B cell (primary cell): Measurements from ENCODE around the gene GDPD3. TPM values are rescaled to one million over a fixed set of nuclear protein-coding genes. Genes with fewer than 3 reads are reported as not detected.

ENCODE experiments used
- ATAC-seq: fragments of 200-7000 bp; cut with Tn5 transposase; one replicate; pipeline ENCODE4 v1.10.0; 2021; ENCODE audit warnings: low read depth, mild to moderate bottlenecking, moderate number of reproducible peaks, moderate library complexity
- CTCF ChIA-PET: fragments of 350-600 bp; sonication (Branson Sonifier 250); formaldehyde crosslinking; loops from one replicate; lab custom pipeline; 2021; ENCODE audit warnings: antibody characterized with exemption, inconsistent platforms; lab: Charles Lee
- POLR2A ChIA-PET: fragments of 350-600 bp; sonication (Branson Sonifier 250); formaldehyde crosslinking; loops from one replicate; lab custom pipeline; 2021; ENCODE audit warnings: antibody characterized with exemption; lab: Charles Lee
- DNase-seq: peaks from one replicate; pipeline ENCODE4 v3.0.0; 2013
- H2AFZ ChIP-seq: 2 replicates; pipeline ENCODE4 v1.6.1; 2012; ENCODE audit warnings: mild to moderate bottlenecking, low read depth, low read length; ENCODE audit not compliant: insufficient read depth, poor library complexity, severe bottlenecking
- H3K27ac ChIP-seq, 2 donors: 1 replicate in 1 of 2; 2 replicates in 1 of 2; pipeline ENCODE4 v1.5.1; 2012 to 2013; ENCODE audit warnings: low read length in 2 of 2, mild to moderate bottlenecking in 2 of 2, moderate library complexity in 1 of 2
- H3K27me3 ChIP-seq, 4 experiments: fragments of 200-600 bp in 1 of 4; sonication (generic) in 1 of 4; replicated peaks in 1 of 4; 1 replicate in 2 of 4; 2 replicates in 2 of 4; pipeline versions ENCODE4 v1.6.1 to v1.7.0; 2013 to 2016; ENCODE audit warnings: low read length in 3 of 4, mild to moderate bottlenecking in 2 of 4, mixed read lengths in 1 of 4, moderate library complexity in 1 of 4; ENCODE audit not compliant: insufficient read depth in 4 of 4, control insufficient read depth in 3 of 4; ENCODE audit errors: control extremely low read depth in 1 of 4
- H3K36me3 ChIP-seq, 2 experiments: replicated peaks in 1 of 2; 1 replicate in 1 of 2; 2 replicates in 1 of 2; pipeline versions ENCODE4 v1.6.1 to v1.7.1; 2013; ENCODE audit warnings: low read length in 1 of 2; ENCODE audit not compliant: insufficient read depth in 2 of 2, control insufficient read depth in 1 of 2; ENCODE audit errors: control extremely low read depth in 1 of 2, extremely low read depth in 1 of 2
- H3K4me1 ChIP-seq, 2 donors: fragments of 200-600 bp in 1 of 2; sonication (generic) in 1 of 2; 1 replicate in 1 of 2; 2 replicates in 1 of 2; pipeline versions ENCODE4 v1.5.1 to v1.6.1; 2013 to 2017; ENCODE audit warnings: low read length in 2 of 2; ENCODE audit not compliant: control insufficient read depth in 2 of 2, insufficient read depth in 2 of 2
- H3K4me2 ChIP-seq: replicated peaks from 2 replicates; pipeline ENCODE3; 2012; ENCODE audit warnings: mild to moderate bottlenecking, low read depth, low read length; ENCODE audit not compliant: poor library complexity, severe bottlenecking
- H3K4me3 ChIP-seq, 5 experiments: fragments of 200-600 bp in 1 of 5; sonication (generic) in 1 of 5; 1 replicate in 3 of 5; 2 replicates in 2 of 5; pipeline versions ENCODE4 v1.5.1 to v1.7.0; 2011 to 2016; ENCODE audit warnings: low read length in 4 of 5, mild to moderate bottlenecking in 4 of 5, low read depth in 2 of 5, control low read depth in 1 of 5, moderate library complexity in 1 of 5; ENCODE audit not compliant: insufficient read depth in 1 of 5; ENCODE audit errors: control extremely low read depth in 1 of 5, extremely low read depth in 1 of 5
- H3K79me2 ChIP-seq: fragments of 200-600 bp; sonication (generic); one replicate; pipeline ENCODE4 v1.6.0; 2016; ENCODE audit warnings: low read length; ENCODE audit not compliant: control insufficient read depth, insufficient read depth
- H3K9ac ChIP-seq: fragments of 200-600 bp; sonication (generic); 2 replicates; pipeline ENCODE4 v1.6.1; 2017; ENCODE audit warnings: mild to moderate bottlenecking, low read length, moderate library complexity
- H3K9me3 ChIP-seq, 3 donors: one replicate each; pipeline versions ENCODE4 v1.6.1 to v1.7.1; 2013; ENCODE audit warnings: low read length in 2 of 3; ENCODE audit not compliant: control insufficient read depth in 2 of 3, insufficient read depth in 1 of 3; ENCODE audit errors: control extremely low read depth in 1 of 3
- H4K20me1 ChIP-seq: 2 replicates; pipeline ENCODE4 v1.6.0; 2012; ENCODE audit warnings: mild to moderate bottlenecking, low read length; ENCODE audit not compliant: insufficient read depth, control insufficient read depth, poor library complexity, severe bottlenecking
- H3K27ac Mint-ChIP-seq: one replicate; pipeline ENCODE4 v1.8.0; 2021; ENCODE audit warnings: mixed read lengths
- H3K27me3 Mint-ChIP-seq: one replicate; pipeline ENCODE4 v1.8.0; 2021; ENCODE audit warnings: mixed read lengths
- H3K4me1 Mint-ChIP-seq: one replicate; pipeline ENCODE4 v1.8.0; 2021; ENCODE audit warnings: mixed read lengths
- H3K4me3 Mint-ChIP-seq: one replicate; pipeline ENCODE4 v1.8.0; 2021; ENCODE audit warnings: mixed read lengths
- H3K9me3 Mint-ChIP-seq: one replicate; pipeline ENCODE4 v1.8.0; 2022; ENCODE audit warnings: mixed read lengths; ENCODE audit not compliant: insufficient read depth
- EZH2 ChIP-seq: IDR thresholded peaks from 2 replicates; pipeline ENCODE4 v1.6.1; 2012; ENCODE audit warnings: borderline replicate concordance, low read depth, mild to moderate bottlenecking, moderate library complexity, low read length; ENCODE audit not compliant: insufficient read depth, poor library complexity, severe bottlenecking
- WGBS: methylation state at CpG from one replicate; pipeline ENCODE4 v1.1.5; 2013; ENCODE audit warnings: missing lambda C conversion rate; ENCODE audit not compliant: insufficient coverage; 5-methylcytosine and 5-hydroxymethylcytosine counted together
- intact Hi-C: fragments of 100-400 bp; cut with micrococcal nuclease; formaldehyde crosslinking; loops from one replicate; pipeline ENCODE4 v1.10.0; 2022
- polyA plus RNA-seq: library from polyadenylated mRNA; depleted of rRNA; stranded (reverse); fragments of >200 nt; gene quantifications from 2 replicates; pipeline ENCODE4 v1.2.3, GENCODE V29; 2012
- total RNA-seq, 2 donors: library from RNA; stranded (reverse); fragments of 120-200 nt in 1 of 2; gene quantifications; 1 replicate in 1 of 2; 2 replicates in 1 of 2; pipeline versions ENCODE4 v1.2.3 to v1.2.4, GENCODE V29; 2013 to 2022
- TF ChIP-seq, protein P1 (sequence below): fragments of 200-600 bp; IDR thresholded peaks from one replicate; pipeline ENCODE4 v1.8.0; 2022; ENCODE audit warnings: antibody characterized with exemption, mild to moderate bottlenecking

The GDPD3 gene
- total and polyA plus RNA-seq, 2 donors (not counting 1 experiment from before 2014, with no cell fraction given), result 10.6 to 17.3 TPM

- intact Hi-C loops, result loop anchor here (1.0 to 10.0 kb wide), 10 partner anchors 9 to 629 kb away; partner anchors contain the start of genes FBRS, HIRIP3, MAPK3 and MYL11
- Histone ChIP-seq H2AFZ (peak overlapping the region; percentile 96), H3K9me3 (no peaks in the 10 kb centered on the region), H3K4me1 (peaks cover 16 to 42% of the 10 kb centered on the region in 2 donors), H3K4me3 (peak overlapping the region; percentile 64 to 96 (median 87)), H3K36me3 (peaks cover 12 to 41% of the 10 kb centered on the region in 2 experiments), H3K9ac (peak overlapping the region; percentile 73), H3K79me2 (peaks cover 53% of the 10 kb centered on the region), H3K4me2 (peak overlapping the region; percentile 95), H3K27ac (peak overlapping the region; percentile 82 to 88), H4K20me1 (peaks cover 48% of the 10 kb centered on the region), H3K27me3 (no peaks in the 10 kb centered on the region)
- Mint-ChIP-seq H3K9me3 (no peaks in the 10 kb centered on the region), H3K27me3 (no peaks in the 10 kb centered on the region), H3K4me3 (peak overlapping the region; percentile 100), H3K27ac (peak overlapping the region; percentile 99), H3K4me1 (peaks cover 31% of the 10 kb centered on the region)
- ChIA-PET CTCF (interaction anchor here (0.6 to 3.4 kb wide), 12 partner anchors 11 to 563 kb away, joined by 3 to 28 read pairs (median 4); partner anchors contain the start of genes GDPD3, TBX6 and YPEL3), POLR2A (interaction anchor here (0.5 to 3.0 kb wide), 17 partner anchors 9 to 1142 kb away, joined by 3 to 61 read pairs (median 4); partner anchors contain the start of genes CORO1A, DCTPP1, TBC1D10B and TBX6)
- DNase-seq, result peak; percentile 35
- TF ChIP-seq, protein P1, sequence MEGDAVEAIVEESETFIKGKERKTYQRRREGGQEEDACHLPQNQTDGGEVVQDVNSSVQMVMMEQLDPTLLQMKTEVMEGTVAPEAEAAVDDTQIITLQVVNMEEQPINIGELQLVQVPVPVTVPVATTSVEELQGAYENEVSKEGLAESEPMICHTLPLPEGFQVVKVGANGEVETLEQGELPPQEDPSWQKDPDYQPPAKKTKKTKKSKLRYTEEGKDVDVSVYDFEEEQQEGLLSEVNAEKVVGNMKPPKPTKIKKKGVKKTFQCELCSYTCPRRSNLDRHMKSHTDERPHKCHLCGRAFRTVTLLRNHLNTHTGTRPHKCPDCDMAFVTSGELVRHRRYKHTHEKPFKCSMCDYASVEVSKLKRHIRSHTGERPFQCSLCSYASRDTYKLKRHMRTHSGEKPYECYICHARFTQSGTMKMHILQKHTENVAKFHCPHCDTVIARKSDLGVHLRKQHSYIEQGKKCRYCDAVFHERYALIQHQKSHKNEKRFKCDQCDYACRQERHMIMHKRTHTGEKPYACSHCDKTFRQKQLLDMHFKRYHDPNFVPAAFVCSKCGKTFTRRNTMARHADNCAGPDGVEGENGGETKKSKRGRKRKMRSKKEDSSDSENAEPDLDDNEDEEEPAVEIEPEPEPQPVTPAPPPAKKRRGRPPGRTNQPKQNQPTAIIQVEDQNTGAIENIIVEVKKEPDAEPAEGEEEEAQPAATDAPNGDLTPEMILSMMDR, result no peak
- TF ChIP-seq EZH2, result no peak
- WGBS, result 1% methylated on average over 41 of the region's 44 CpGs
- ATAC-seq, result no peak
These were observed 47.2 kb downstream of the GDPD3 start for GRCh38 chr16:30065943-30066760.
